CD4-positive, alpha-beta memory T cell (primary cell): ENCODE data around the gene ZNF521. TPM values are rescaled to one million over a fixed set of nuclear protein-coding genes. Genes with fewer than 3 reads are reported as not detected.
A peak's percentile ranks its signal among the peaks of the same experiment; 100 is the strongest.

Experiments used
- CTCF ChIA-PET: fragments of 350-600 bp; sonication (Branson Sonifier 250); formaldehyde crosslinking; loops from one replicate; lab custom pipeline; 2021; ENCODE audit warnings: inconsistent platforms; ENCODE audit not compliant: partially characterized antibody; lab: Charles Lee
- POLR2A ChIA-PET: fragments of 350-600 bp; sonication (Branson Sonifier 250); formaldehyde crosslinking; loops from one replicate; lab custom pipeline; 2021; ENCODE audit not compliant: partially characterized antibody; lab: Charles Lee
- DNase-seq, 5 donors: peaks; one replicate each; pipeline versions ENCODE4 v3.0.0 to v3.0.0-alpha.2; 2020 to 2022; ENCODE audit warnings: mixed read lengths in 1 of 5
- H3K27ac ChIP-seq: one replicate; pipeline ENCODE4 v1.7.0; 2013; ENCODE audit warnings: low read depth, low read length
- H3K27me3 ChIP-seq: 2 replicates; pipeline ENCODE4 v1.7.0; 2013; ENCODE audit warnings: mild to moderate bottlenecking, low read length, moderate library complexity; ENCODE audit not compliant: insufficient read depth
- H3K36me3 ChIP-seq: 2 replicates; pipeline ENCODE4 v1.7.0; 2013; ENCODE audit warnings: mild to moderate bottlenecking, low read length, moderate library complexity; ENCODE audit not compliant: insufficient read depth
- H3K4me1 ChIP-seq: 2 replicates; pipeline ENCODE4 v1.7.0; 2013; ENCODE audit warnings: mild to moderate bottlenecking, low read length, moderate library complexity; ENCODE audit not compliant: insufficient read depth
- H3K4me3 ChIP-seq, 2 donors: one replicate each; pipeline ENCODE4 v1.7.0; 2013; ENCODE audit warnings: low read length in 2 of 2, mild to moderate bottlenecking in 1 of 2
- H3K9me3 ChIP-seq, 2 donors: one replicate each; pipeline ENCODE4 v1.7.0; 2013; ENCODE audit warnings: low read length in 2 of 2, control low read depth in 1 of 2; ENCODE audit not compliant: control insufficient read depth in 1 of 2
- H3K27ac Mint-ChIP-seq, 7 donors: one replicate each; pipeline ENCODE4 v1.8.0; 2020 to 2021; ENCODE audit warnings: mixed read lengths in 7 of 7, mild to moderate bottlenecking in 6 of 7, inconsistent platforms in 3 of 7, moderate library complexity in 3 of 7
- H3K27me3 Mint-ChIP-seq, 2 donors: one replicate each; pipeline ENCODE4 v1.8.0; 2020 to 2021; ENCODE audit warnings: mixed read lengths in 2 of 2
- H3K36me3 Mint-ChIP-seq, 2 donors: one replicate each; pipeline ENCODE4 v1.8.0; 2020 to 2021; ENCODE audit warnings: mixed read lengths in 2 of 2, inconsistent platforms in 1 of 2, mild to moderate bottlenecking in 1 of 2
- H3K4me1 Mint-ChIP-seq, 4 donors: one replicate each; pipeline ENCODE4 v1.8.0; 2020 to 2021; ENCODE audit warnings: mixed read lengths in 4 of 4, mild to moderate bottlenecking in 1 of 4
- H3K4me3 Mint-ChIP-seq, 8 donors: one replicate each; pipeline ENCODE4 v1.8.0; 2020 to 2021; ENCODE audit warnings: mixed read lengths in 8 of 8, mild to moderate bottlenecking in 7 of 8, moderate library complexity in 6 of 8, inconsistent platforms in 3 of 8
- H3K9me3 Mint-ChIP-seq, 8 donors: one replicate each; pipeline ENCODE4 v1.8.0; 2020 to 2021; ENCODE audit warnings: mixed read lengths in 8 of 8, mild to moderate bottlenecking in 5 of 8, inconsistent platforms in 3 of 8, moderate library complexity in 1 of 8
- intact Hi-C: fragments of 100-400 bp; cut with micrococcal nuclease; formaldehyde crosslinking; loops from one replicate; pipeline ENCODE4 v1.15.1; 2023
- polyA plus RNA-seq, 2 donors: library from polyadenylated mRNA; unstranded; fragments of 300-500 nt; fragmentation: Illumina TruSeq; gene quantifications; one replicate each; pipeline ENCODE4 v1.2.3, GENCODE V29; 2021
- total RNA-seq, 2 experiments: library from RNA; stranded (reverse); gene quantifications; one replicate each; pipeline ENCODE4 v1.2.3, GENCODE V29; 2021

ZNF521 gene
- total and polyA plus RNA-seq, 4 experiments from 2014 or later: not detected

- Mint-ChIP-seq H3K4me1 (no peaks in the 10 kb centered on the region), H3K36me3 (no peaks in the 10 kb centered on the region), H3K9me3 (peaks cover 0 to 4% (median 0%) of the 10 kb centered on the region in 8 donors), H3K27me3 (peaks cover 0 to 2% of the 10 kb centered on the region in 2 donors), H3K27ac (no peak overlapping the region), H3K4me3 (no peak overlapping the region)
- no peak for DNase-seq
- intact Hi-C loops: loop anchor here (5.0 kb wide), 1 partner anchor 1125 kb away; no protein-coding TSS in a partner anchor
- POLR2A ChIA-PET: no interaction called here
- Histone ChIP-seq H3K4me3 (no peak overlapping the region), H3K4me1 (no peaks in the 10 kb centered on the region), H3K27me3 (no peaks in the 10 kb centered on the region), H3K27ac (no peak overlapping the region), H3K36me3 (no peaks in the 10 kb centered on the region), H3K9me3 (no peaks in the 10 kb centered on the region)
- CTCF ChIA-PET: no interaction called here
Observed at GRCh38 chr18:25282282-25282681, 69.7 kb downstream of the ZNF521 start.

DNA sequence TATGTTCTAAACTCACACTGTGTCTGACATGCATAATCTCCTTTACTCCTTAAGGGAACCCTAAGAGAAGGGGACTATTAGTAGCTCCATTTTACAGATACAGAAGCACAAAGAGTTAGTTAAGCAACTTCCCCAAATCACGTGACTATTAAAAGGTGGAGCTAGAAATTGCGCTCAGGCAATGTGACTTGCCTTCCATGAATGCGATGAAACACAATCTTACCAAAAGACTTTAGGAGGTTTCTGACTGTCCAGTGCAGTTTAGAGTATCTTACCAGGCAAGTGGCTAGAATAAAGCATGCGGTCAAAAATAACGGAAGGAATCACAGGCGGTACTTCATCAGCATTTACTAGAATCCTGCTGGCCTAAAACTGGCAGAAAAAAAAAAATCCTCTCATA lies 70.4 kb downstream of the ZNF521 start:
- Mint-ChIP-seq H3K27me3 (peaks cover 0 to 2% of the 10 kb centered on the region in 2 donors), H3K9me3 (peaks cover 0 to 4% (median 0%) of the 10 kb centered on the region in 8 donors), H3K36me3 (no peaks in the 10 kb centered on the region), H3K4me3 (no peak overlapping the region), H3K27ac (no peak overlapping the region), H3K4me1 (no peaks in the 10 kb centered on the region)
- Histone ChIP-seq H3K27me3 (no peaks in the 10 kb centered on the region), H3K27ac (no peak overlapping the region), H3K4me1 (no peaks in the 10 kb centered on the region), H3K9me3 (no peaks in the 10 kb centered on the region), H3K36me3 (no peaks in the 10 kb centered on the region), H3K4me3 (no peak overlapping the region)
- ChIA-PET CTCF (no interaction called here), POLR2A (no interaction called here)
- intact Hi-C loops: loop anchor here (5.0 kb wide), 1 partner anchor 1126 kb away; no protein-coding TSS in a partner anchor
- DNase-seq: no peak

DNA sequence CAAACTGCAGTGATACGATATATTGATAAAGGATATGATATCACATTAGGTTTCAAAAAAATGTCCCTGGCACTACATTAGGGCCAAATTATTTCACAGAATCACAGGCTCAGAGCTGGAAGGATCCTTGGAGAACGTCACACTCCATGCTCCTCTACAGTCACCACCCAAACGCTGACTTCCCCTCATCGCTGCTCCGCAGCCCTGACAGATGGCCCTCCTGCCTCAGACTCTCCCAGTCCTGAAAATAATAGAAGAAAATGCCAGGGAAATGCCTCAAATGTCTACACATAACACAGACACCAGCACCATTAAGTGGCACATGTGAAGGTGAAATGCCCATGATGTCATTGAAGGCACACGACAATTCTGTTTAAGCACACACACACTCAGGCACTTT lies 72.0 kb downstream of the ZNF521 start:
- no peaks in the 10 kb centered on the region for H3K9me3 ChIP-seq
- no peaks in the 10 kb centered on the region for H3K36me3 ChIP-seq
- no peaks in the 10 kb centered on the region for H3K4me1 Mint-ChIP-seq
- no peak overlapping the region for H3K27ac Mint-ChIP-seq
- peaks cover 0 to 2% of the 10 kb centered on the region in 2 donors for H3K27me3 Mint-ChIP-seq
- ChIA-PET CTCF (no interaction called here), POLR2A (no interaction called here)
- H3K4me3 Mint-ChIP-seq: no peak overlapping the region
- H3K9me3 Mint-ChIP-seq: peaks cover 0 to 4% (median 0%) of the 10 kb centered on the region in 8 donors
- no peak overlapping the region for H3K27ac ChIP-seq
- intact Hi-C loops: loop anchor here (5.0 kb wide), 1 partner anchor 1127 kb away; no protein-coding TSS in a partner anchor
- H3K27me3 ChIP-seq: no peaks in the 10 kb centered on the region
- no peak for DNase-seq
- H3K36me3 Mint-ChIP-seq: no peaks in the 10 kb centered on the region
- H3K4me1 ChIP-seq: no peaks in the 10 kb centered on the region
- no peak overlapping the region for H3K4me3 ChIP-seq

GRCh38 chr18:25279556-25279955 lies 72.4 kb downstream of the ZNF521 start:
- no peaks in the 10 kb centered on the region for H3K27me3 ChIP-seq
- H3K27ac ChIP-seq: no peak overlapping the region
- Mint-ChIP-seq H3K27me3 (peaks cover 0 to 2% of the 10 kb centered on the region in 2 donors), H3K4me1 (no peaks in the 10 kb centered on the region), H3K36me3 (no peaks in the 10 kb centered on the region), H3K9me3 (peaks cover 0 to 4% (median 0%) of the 10 kb centered on the region in 8 donors), H3K27ac (no peak overlapping the region), H3K4me3 (no peak overlapping the region)
- no peak overlapping the region for H3K4me3 ChIP-seq
- H3K4me1 ChIP-seq: no peaks in the 10 kb centered on the region
- no peaks in the 10 kb centered on the region for H3K9me3 ChIP-seq
- ChIA-PET POLR2A (no interaction called here), CTCF (no interaction called here)
- H3K36me3 ChIP-seq: no peaks in the 10 kb centered on the region
- intact Hi-C loops: no loop called here
- no peak for DNase-seq

DNA sequence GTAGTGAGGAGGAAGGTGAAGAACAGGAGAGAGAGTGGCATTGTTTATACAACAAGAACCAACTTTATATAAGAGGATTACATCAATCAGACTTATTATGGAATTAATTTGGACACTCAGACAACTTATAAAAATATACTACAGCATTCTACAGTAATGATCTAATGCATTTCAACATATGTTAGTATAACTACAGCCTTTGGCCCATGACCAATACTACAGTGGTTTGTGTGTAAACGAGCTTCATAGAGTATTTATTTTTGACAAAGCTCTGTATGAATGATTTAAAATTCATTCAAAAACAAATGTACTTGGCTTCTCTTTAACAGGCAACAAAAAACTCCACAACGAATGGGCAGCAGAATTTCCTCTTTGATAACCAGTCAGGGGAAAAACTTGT lies 72.8 kb downstream of the ZNF521 start:
- POLR2A ChIA-PET: no interaction called here

GRCh38 chr18:25278394-25278793 lies 73.6 kb downstream of the ZNF521 start:
- Histone ChIP-seq H3K4me1 (no peaks in the 10 kb centered on the region), H3K4me3 (no peak overlapping the region), H3K27ac (no peak overlapping the region), H3K27me3 (no peaks in the 10 kb centered on the region), H3K36me3 (no peaks in the 10 kb centered on the region), H3K9me3 (no peaks in the 10 kb centered on the region)
- no peak for DNase-seq
- ChIA-PET CTCF (no interaction called here), POLR2A (no interaction called here)
- intact Hi-C loops: no loop called here
- Mint-ChIP-seq H3K36me3 (no peaks in the 10 kb centered on the region), H3K4me1 (no peaks in the 10 kb centered on the region), H3K4me3 (no peak overlapping the region), H3K9me3 (peaks cover 0 to 4% (median 0%) of the 10 kb centered on the region in 8 donors), H3K27ac (no peak overlapping the region), H3K27me3 (peaks cover 0 to 2% of the 10 kb centered on the region in 2 donors)

More for the DNA sequence above, 72.8 kb downstream of the ZNF521 start:
- Mint-ChIP-seq H3K4me3 (no peak overlapping the region), H3K9me3 (peaks cover 0 to 4% (median 0%) of the 10 kb centered on the region in 8 donors), H3K27ac (no peak overlapping the region), H3K27me3 (peaks cover 0 to 2% of the 10 kb centered on the region in 2 donors), H3K36me3 (no peaks in the 10 kb centered on the region), H3K4me1 (no peaks in the 10 kb centered on the region)
- no peak for DNase-seq
- H3K36me3 ChIP-seq: no peaks in the 10 kb centered on the region
- no peaks in the 10 kb centered on the region for H3K4me1 ChIP-seq
- no peaks in the 10 kb centered on the region for H3K27me3 ChIP-seq
- no peaks in the 10 kb centered on the region for H3K9me3 ChIP-seq
- H3K27ac ChIP-seq: no peak overlapping the region
- intact Hi-C loops: no loop called here
- CTCF ChIA-PET: no interaction called here
- H3K4me3 ChIP-seq: no peak overlapping the region

DNA sequence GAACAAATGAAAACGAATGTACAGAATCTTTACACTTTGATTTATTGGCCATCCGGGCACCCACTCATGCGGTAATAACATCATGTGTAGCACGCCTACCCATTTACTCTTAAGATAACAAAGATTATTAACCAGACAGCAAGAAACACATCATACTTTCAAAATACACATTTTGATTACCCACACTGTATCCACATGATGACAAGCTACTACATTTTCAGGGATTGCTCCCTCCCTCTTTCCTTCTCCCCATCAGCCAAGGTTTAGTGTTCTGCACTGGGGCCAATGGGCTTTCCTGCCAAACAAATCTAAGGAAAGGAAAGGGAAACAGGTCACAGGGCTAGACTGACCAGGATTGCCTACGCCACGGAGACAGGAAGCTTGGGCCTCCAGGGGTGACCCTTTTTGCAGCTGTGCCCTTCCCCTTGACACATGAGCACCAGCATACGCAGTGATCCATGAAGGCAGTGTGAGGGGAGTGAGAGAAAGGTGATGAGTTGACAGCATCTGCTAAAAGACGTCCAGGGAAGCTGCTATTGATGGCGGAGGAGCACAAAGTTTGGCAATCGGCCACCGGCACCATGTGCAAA lies 76.5 kb downstream of the ZNF521 start:
- Histone ChIP-seq H3K9me3 (no peaks in the 10 kb centered on the region), H3K4me3 (no peak overlapping the region), H3K27ac (no peak overlapping the region), H3K4me1 (no peaks in the 10 kb centered on the region), H3K36me3 (no peaks in the 10 kb centered on the region), H3K27me3 (no peaks in the 10 kb centered on the region)
- Mint-ChIP-seq H3K4me1 (no peaks in the 10 kb centered on the region), H3K27ac (peak overlapping the region in 1 of 7 donors; percentile 38), H3K27me3 (peaks cover 0 to 2% of the 10 kb centered on the region in 2 donors), H3K9me3 (peaks cover 0 to 10% (median 0%) of the 10 kb centered on the region in 8 donors), H3K36me3 (no peaks in the 10 kb centered on the region), H3K4me3 (no peak overlapping the region)
- POLR2A ChIA-PET: no interaction called here
- CTCF ChIA-PET: no interaction called here
- intact Hi-C loops: no loop called here
- DNase-seq: no peak
